ENCODE results near the gene SEZ6L.

DNA sequence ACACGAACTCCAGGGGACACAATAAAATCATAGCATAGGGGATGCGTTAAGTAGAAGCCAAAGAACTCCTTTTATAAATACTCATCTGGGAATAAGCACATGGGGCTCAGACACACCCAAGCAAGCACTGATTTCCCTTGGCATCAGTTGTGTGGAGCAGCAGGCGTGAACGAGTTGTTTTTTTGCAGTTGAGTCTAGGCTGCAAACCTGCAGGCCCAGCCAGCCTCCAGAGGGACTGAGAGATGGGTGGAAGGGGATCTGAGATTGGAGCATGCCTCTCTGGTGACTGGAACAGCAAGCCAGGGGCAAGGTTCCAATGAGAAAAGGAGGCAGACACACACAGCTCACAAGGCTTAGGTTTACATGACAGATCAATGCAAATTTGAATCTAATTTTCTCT, 27.4 kb upstream of the SEZ6L start:
- TF ChIP-seq POLR2A (IDR thresholded peaks at IDR 0.05) (no peak), POLR2AphosphoS5 (IDR thresholded peaks at IDR 0.05) (no peak)

All from spleen (tissue), 3 donors.